SK-N-SH (cell line): ENCODE results near the gene BRD1. TPM values are rescaled to one million over a fixed set of nuclear protein-coding genes. Genes with fewer than 3 reads are reported as not detected.

Experiments
- CTCF ChIA-PET: fragments of 300-600, 350-600 bp; formaldehyde crosslinking; extraction: SDS; loops from one replicate; lab custom pipeline; 2021; lab: Yijun Ruan, JAX
- POLR2A ChIA-PET: fragments of 350-600 bp; sonication (Branson Sonifier 250); formaldehyde crosslinking; extraction: SDS; loops from one replicate; lab custom pipeline; 2020; ENCODE audit warnings: antibody characterized with exemption, inconsistent platforms; lab: Yijun Ruan, JAX
- DNase-seq: peaks from one replicate; pipeline ENCODE4 v3.0.0; 2012
- H2AFZ ChIP-seq: fragments of 200-600 bp; sonication (generic); 2 replicates; pipeline ENCODE4 v1.8.1; 2016; ENCODE audit warnings: antibody characterized with exemption, mild to moderate bottlenecking, low read depth
- H3F3A ChIP-seq: fragments of 200-600 bp; sonication (generic); replicated peaks from 2 replicates; pipeline ENCODE3; 2016; ENCODE audit warnings: antibody characterized with exemption, mild to moderate bottlenecking; ENCODE audit not compliant: insufficient read depth
- H3K27ac ChIP-seq, 2 experiments: fragments of 200-500 bp in 1 of 2; fragments of 200-600 bp in 1 of 2; sonication (Bioruptor generic) in 1 of 2; sonication (generic), shearing (Covaris generic) in 1 of 2; 2 replicates each; pipeline versions ENCODE4 v1.5.1 to v1.6.1; 2014 to 2016; ENCODE audit warnings: low read depth in 2 of 2, inconsistent platforms in 1 of 2, low read length in 1 of 2, mild to moderate bottlenecking in 1 of 2, mixed read lengths in 1 of 2
- H3K27me3 ChIP-seq: fragments of 200-600 bp; sonication (generic), shearing (Covaris generic); 2 replicates; pipeline ENCODE4 v1.6.1; 2016; ENCODE audit warnings: mixed run types; ENCODE audit not compliant: insufficient read depth
- H3K36me3 ChIP-seq, 2 experiments: fragments of 200-500 bp in 1 of 2; fragments of 200-600 bp in 1 of 2; sonication (Bioruptor generic) in 1 of 2; sonication (generic) in 1 of 2; replicated peaks in 1 of 2; 2 replicates each; pipeline versions ENCODE3 to v1.5.1; 2014 to 2016; ENCODE audit warnings: low read length in 1 of 2, mild to moderate bottlenecking in 1 of 2; ENCODE audit not compliant: insufficient read depth in 2 of 2, control insufficient read depth in 1 of 2
- H3K4me1 ChIP-seq, 2 experiments: fragments of 200-500 bp in 1 of 2; fragments of 200-600 bp in 1 of 2; sonication (Bioruptor generic) in 1 of 2; sonication (generic), shearing (Covaris generic) in 1 of 2; 2 replicates each; pipeline versions ENCODE4 v1.5.1 to v1.6.1; 2014 to 2016; ENCODE audit warnings: low read depth in 1 of 2, low read length in 1 of 2, mixed run types in 1 of 2; ENCODE audit not compliant: insufficient read depth in 2 of 2, control insufficient read depth in 1 of 2
- H3K4me2 ChIP-seq: fragments of 200-600 bp; sonication (generic), shearing (Covaris generic); 2 replicates; pipeline ENCODE4 v1.6.1; 2017; ENCODE audit warnings: mixed run types
- H3K4me3 ChIP-seq, 2 experiments: fragments of 200-500 bp in 1 of 2; fragments of 200-600 bp in 1 of 2; sonication (Bioruptor generic) in 1 of 2; sonication (generic), shearing (Covaris generic) in 1 of 2; 2 replicates each; pipeline versions ENCODE4 v1.5.1 to v1.8.1; 2014 to 2016; ENCODE audit warnings: low read depth in 2 of 2, inconsistent platforms in 1 of 2, low read length in 1 of 2, mild to moderate bottlenecking in 1 of 2, mixed read lengths in 1 of 2, moderate library complexity in 1 of 2
- H3K79me2 ChIP-seq: fragments of 200-600 bp; sonication (generic); 2 replicates; pipeline ENCODE4 v1.8.1; 2017; ENCODE audit warnings: mild to moderate bottlenecking; ENCODE audit not compliant: insufficient read depth
- H3K9ac ChIP-seq: fragments of 200-600 bp; sonication (generic); 2 replicates; pipeline ENCODE4 v1.6.1; 2017; ENCODE audit warnings: mixed run types
- H3K9me2 ChIP-seq: fragments of 200-600 bp; sonication (generic); 2 replicates; pipeline ENCODE4 v1.6.1; 2017; ENCODE audit warnings: mixed run types
- H3K9me3 ChIP-seq: fragments of 200-600 bp; sonication (generic); 2 replicates; pipeline ENCODE4 v1.6.1; 2017; ENCODE audit warnings: mixed run types, mild to moderate bottlenecking, moderate library complexity
- H4K20me1 ChIP-seq: fragments of 200-600 bp; sonication (generic); 2 replicates; pipeline ENCODE4 v1.6.1; 2017; ENCODE audit warnings: mild to moderate bottlenecking, mixed run types; ENCODE audit not compliant: insufficient read depth
- CHD2 ChIP-seq: fragments of 150-350 bp; IDR thresholded peaks from 2 replicates; pipeline ENCODE4 v1.6.1; 2018; ENCODE audit warnings: low read length; ENCODE audit not compliant: partially characterized antibody
- ELF1 ChIP-seq: IDR thresholded peaks from 2 replicates; pipeline ENCODE4 v1.4.0; 2012
- EP300 ChIP-seq, 2 experiments: IDR thresholded peaks; 2 replicates each; pipeline versions ENCODE4 v1.4.0 to v1.6.1; 2012; ENCODE audit warnings: borderline replicate concordance in 1 of 2, low read depth in 1 of 2, low read length in 1 of 2
- FOSL2 ChIP-seq: IDR thresholded peaks from 2 replicates; pipeline ENCODE4 v1.4.0; 2012; ENCODE audit warnings: low read depth, mild to moderate bottlenecking, moderate library complexity, borderline replicate concordance
- FOXM1 ChIP-seq: IDR thresholded peaks from 2 replicates; pipeline ENCODE4 v1.4.0; 2012; ENCODE audit warnings: low read depth, mild to moderate bottlenecking
- GATA2 ChIP-seq: sonication (generic); formaldehyde crosslinking; IDR thresholded peaks from 2 replicates; pipeline ENCODE4 v1.5.0; 2020; ENCODE audit warnings: mild to moderate bottlenecking, missing genetic modification reagents
- NFIC ChIP-seq: IDR thresholded peaks from 2 replicates; pipeline ENCODE4 v1.4.0; 2012; ENCODE audit warnings: borderline replicate concordance
- NRF1 ChIP-seq: IDR thresholded peaks from 2 replicates; pipeline ENCODE4 v1.6.1; 2012; ENCODE audit warnings: low read depth, mild to moderate bottlenecking, low read length
- POLR2AphosphoS5 ChIP-seq: IDR thresholded peaks from 2 replicates; pipeline ENCODE4 v1.6.1; 2012; ENCODE audit warnings: low read depth, low read length
- SMC3 ChIP-seq: IDR thresholded peaks from 2 replicates; pipeline ENCODE4 v1.6.1; 2012; ENCODE audit warnings: low read depth, low read length, improper control_type of control experiment
- ZBTB33 ChIP-seq: IDR thresholded peaks from 2 replicates; pipeline ENCODE4 v1.4.0; 2012; ENCODE audit warnings: low read depth, borderline replicate concordance
- WGBS: methylation state at CpG from one replicate; pipeline ENCODE4 v1.1.6; 2017; ENCODE audit warnings: low lambda C conversion rate; 5-methylcytosine and 5-hydroxymethylcytosine counted together
- polyA plus RNA-seq, 3 experiments: library from polyadenylated mRNA; depleted of rRNA; stranded (reverse); fragments of >200 nt; gene quantifications; 2 replicates each; pipeline ENCODE4 v1.2.3, GENCODE V29; 2012

The BRD1 gene
- polyA plus RNA-seq, 1 of the 3 experiments (the other 2 are of a cell fraction), result 10.3 TPM

- Histone ChIP-seq H3K27ac (peak overlapping the region in 1 of 2 experiments; percentile 67; a peak in 2 of 4 replicates), H3K27me3 (no peaks in the 10 kb centered on the region), H3K9me3 (no peaks in the 10 kb centered on the region), H3F3A (no peaks in the 10 kb centered on the region), H4K20me1 (peaks cover 91% of the 10 kb centered on the region), H3K36me3 (peaks cover 19 to 90% of the 10 kb centered on the region in 2 experiments), H3K4me2 (no peak overlapping the region), H2AFZ (no peak overlapping the region), H3K4me1 (peaks cover 0 to 49% of the 10 kb centered on the region in 2 experiments; a peak in 1 of 4 replicates), H3K79me2 (peaks cover 96% of the 10 kb centered on the region), H3K9ac (no peak overlapping the region), H3K4me3 (no peak overlapping the region), H3K9me2 (no peaks in the 10 kb centered on the region)
- no peak for DNase-seq
- CTCF ChIA-PET, result no interaction called here
- POLR2A ChIA-PET, result no interaction called here
- TF ChIP-seq NFIC, result no peak
- no peak for TF ChIP-seq SMC3
- no peak for TF ChIP-seq POLR2AphosphoS5
- TF ChIP-seq EP300 (IDR thresholded peaks at IDR 0.05; ENCODE audit: borderline replicate concordance in 1 of 2, low read depth in 1 of 2, low read length in 1 of 2), result no peak
- no peak for TF ChIP-seq ELF1
- WGBS, result 83% methylated on average over 18 of the region's 23 CpGs
Observed at GRCh38 chr22:49793871-49794270, 33.8 kb downstream of the BRD1 start.

DNA sequence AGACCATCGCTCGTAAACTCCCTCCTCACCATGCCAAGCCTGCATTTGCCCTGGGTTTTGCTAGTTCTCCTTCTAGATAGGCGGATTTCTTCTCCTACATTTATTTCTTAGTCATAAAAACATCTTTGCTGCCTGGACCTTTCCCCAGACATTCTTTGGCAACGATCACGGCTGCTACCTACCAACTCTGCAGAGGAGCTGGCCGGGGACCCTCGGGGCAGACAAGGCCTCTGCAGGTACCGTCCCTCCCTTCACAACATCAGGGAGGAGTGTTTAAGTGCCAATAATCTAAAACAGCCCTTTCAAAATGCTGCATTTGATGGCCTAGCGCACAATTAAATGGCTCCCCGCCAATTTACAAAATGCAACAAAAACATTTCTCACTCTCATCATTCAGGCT, 34.4 kb downstream of the BRD1 start:
- Histone ChIP-seq H3K9me3 (no peaks in the 10 kb centered on the region), H3K79me2 (peaks cover 96% of the 10 kb centered on the region), H3K4me3 (no peak overlapping the region), H3F3A (no peaks in the 10 kb centered on the region), H2AFZ (no peak overlapping the region), H3K27me3 (no peaks in the 10 kb centered on the region), H3K4me2 (no peak overlapping the region), H3K27ac (peak overlapping the region in 1 of 2 experiments; percentile 67; a peak in 2 of 4 replicates)
- whole genome bisulfite sequencing, result 78% methylated on average over 10 of the region's 10 CpGs
- POLR2A ChIA-PET, result no interaction called here
- CTCF ChIA-PET, result no interaction called here
- DNase-seq, result peak; percentile 76
- TF ChIP-seq FOXM1 (no peak), EP300 (IDR thresholded peaks at IDR 0.05; ENCODE audit: borderline replicate concordance in 1 of 2, low read depth in 1 of 2, low read length in 1 of 2) (peak in 1 of 2 experiments; percentile 15; a peak in 1 of 4 replicates), CHD2 (peak; percentile 25)
- TF ChIP-seq, all 33 proteins: peak for 2
- Histone ChIP-seq H4K20me1 (peaks cover 91% of the 10 kb centered on the region), H3K9ac (no peak overlapping the region), H3K9me2 (no peaks in the 10 kb centered on the region), H3K4me1 (peaks cover 0 to 49% of the 10 kb centered on the region in 2 experiments; a peak in 1 of 4 replicates), H3K36me3 (peaks cover 18 to 89% of the 10 kb centered on the region in 2 experiments)

GRCh38 chr22:49792107-49792506, 35.6 kb downstream of the BRD1 start:
- POLR2A ChIA-PET, result interaction anchor here (0.5 kb wide), 1 partner anchor 222 kb away, joined by 4 read pairs; no protein-coding TSS in a partner anchor
- H3K4me2 ChIP-seq, result no peak overlapping the region
- CTCF ChIA-PET, result no interaction called here
- no peak for DNase-seq
- peaks cover 21 to 89% of the 10 kb centered on the region in 2 experiments for H3K36me3 ChIP-seq
- no peaks in the 10 kb centered on the region for H3K27me3 ChIP-seq
- no peaks in the 10 kb centered on the region for H3K9me3 ChIP-seq
- peaks cover 0 to 49% of the 10 kb centered on the region in 2 experiments; a peak in 1 of 4 replicates for H3K4me1 ChIP-seq
- no peaks in the 10 kb centered on the region for H3F3A ChIP-seq
- H3K79me2 ChIP-seq, result peaks cover 96% of the 10 kb centered on the region
- WGBS, result 95% methylated on average over 9 of the region's 10 CpGs
- H4K20me1 ChIP-seq, result peaks cover 90% of the 10 kb centered on the region
- no peak overlapping the region for H3K4me3 ChIP-seq
- H3K9ac ChIP-seq, result no peak overlapping the region
- TF ChIP-seq CHD2 (no peak), NRF1 (no peak), ELF1 (no peak), GATA2 (CRISPR knock-in tag) (no peak), ZBTB33 (no peak), FOSL2 (no peak)
- H3K27ac ChIP-seq, result no peak overlapping the region
- no peak overlapping the region for H2AFZ ChIP-seq
- H3K9me2 ChIP-seq, result no peaks in the 10 kb centered on the region
